Measurements from ENCODE around the gene ADARB2. TPM values are rescaled to one million over a fixed set of nuclear protein-coding genes. Genes with fewer than 3 reads are reported as not detected.
"Not testable (repeated sequence)": the region's sequence is repeated elsewhere in the genome, so short reads cannot be mapped to it uniquely, and the experiment has no call there.

ADARB2 gene
- total RNA-seq, 1 donor from 2014 or later, result not detected

- DNase-seq, result no peak
These were observed 332.7 kb downstream of the ADARB2 start for GRCh38 chr10:1404323-1405260.

GRCh38 chr10:1403508-1404322 is 333.6 kb downstream of the ADARB2 start:
- no peak for DNase-seq

GRCh38 chr10:1402816-1403507 is 334.4 kb downstream of the ADARB2 start:
- no peak for DNase-seq

GRCh38 chr10:1402016-1402770 is 335.1 kb downstream of the ADARB2 start:
- no peak for DNase-seq

GRCh38 chr10:1401071-1401965 is 336.0 kb downstream of the ADARB2 start:
- DNase-seq, result no peak

GRCh38 chr10:1400101-1401070 is 336.9 kb downstream of the ADARB2 start:
- DNase-seq, result no peak

GRCh38 chr10:1399431-1400100 is 337.8 kb downstream of the ADARB2 start:
- DNase-seq, result no peak

- no peak for DNase-seq
These were observed 338.5 kb downstream of the ADARB2 start for GRCh38 chr10:1398626-1399410.

GRCh38 chr10:1398116-1398515 is 339.2 kb downstream of the ADARB2 start:
- DNase-seq, result not testable (repeated sequence)

GRCh38 chr10:1396297-1396635 is 341.1 kb downstream of the ADARB2 start:
- no peak for DNase-seq

- no peak for DNase-seq
These were observed 341.6 kb downstream of the ADARB2 start for GRCh38 chr10:1395481-1396296.

GRCh38 chr10:1395025-1395480 is 342.3 kb downstream of the ADARB2 start:
- DNase-seq, result no peak

GRCh38 chr10:1394155-1394912 is 343.0 kb downstream of the ADARB2 start:
- no peak for DNase-seq

- DNase-seq, result no peak
These were observed 343.8 kb downstream of the ADARB2 start for GRCh38 chr10:1393481-1393880.

- no peak for DNase-seq
These were observed 345.2 kb downstream of the ADARB2 start for GRCh38 chr10:1392127-1392526.

GRCh38 chr10:1390200-1390599 is 347.1 kb downstream of the ADARB2 start:
- DNase-seq, result no peak

- DNase-seq, result no peak
These were observed 353.3 kb downstream of the ADARB2 start for GRCh38 chr10:1384026-1384425.

All from dermis blood vessel endothelial cell (primary cell).